ENCODE measurements around the gene UBQLN2. TPM values are rescaled to one million over a fixed set of nuclear protein-coding genes. Genes with fewer than 3 reads are reported as not detected.
"Not testable (repeated sequence)": the region's sequence is repeated elsewhere in the genome, so short reads cannot be mapped to it uniquely, and the experiment has no call there.

The UBQLN2 gene
- 10 to 100 TPM; 44.2 to 51.1 (median 49.4) TPM for polyA plus RNA-seq (ENCODE audit: insufficient read length in 4 of 4)

- DNase-seq (ENCODE audit: low read depth in 4 of 4, low spot score in 3 of 4): peak in 3 of 4 donors; percentile 54 to 61 (median 61)
Observed at GRCh38 chrX:56563231-56564161, at the start of gene UBQLN2. Gene UBQLN2 (plus strand): TSS chrX:56563627. CDS start chrX:56563874, 247 bp downstream.

- no peak for DNase-seq (ENCODE audit: low read depth in 4 of 4, low spot score in 3 of 4)
Observed at GRCh38 chrX:56519642-56520041, 43.8 kb upstream of the UBQLN2 start.

GRCh38 chrX:56529482-56530007 is 33.9 kb upstream of the UBQLN2 start:
- not testable (repeated sequence) for DNase-seq (ENCODE audit: low read depth in 4 of 4, low spot score in 3 of 4)

GRCh38 chrX:56530011-56530410 is 33.4 kb upstream of the UBQLN2 start:
- DNase-seq (ENCODE audit: low read depth in 4 of 4, low spot score in 3 of 4): no peak

- no peak for DNase-seq (ENCODE audit: low read depth in 4 of 4, low spot score in 3 of 4)
Observed at GRCh38 chrX:56550667-56551066, 12.8 kb upstream of the UBQLN2 start.

GRCh38 chrX:56554870-56555269 is 8.6 kb upstream of the UBQLN2 start:
- no peak for DNase-seq (ENCODE audit: low read depth in 4 of 4, low spot score in 3 of 4)

- DNase-seq (ENCODE audit: low read depth in 4 of 4, low spot score in 3 of 4): no peak
Observed at GRCh38 chrX:56557376-56557929, 6.0 kb upstream of the UBQLN2 start.

GRCh38 chrX:56564164-56564885 is 898 bp downstream of the UBQLN2 start:
- DNase-seq (ENCODE audit: low read depth in 4 of 4, low spot score in 3 of 4): peak in 1 of 4 donors; percentile 6

GRCh38 chrX:56564921-56565840 is 1.8 kb downstream of the UBQLN2 start:
- no peak for DNase-seq (ENCODE audit: low read depth in 4 of 4, low spot score in 3 of 4)

GRCh38 chrX:56569378-56570057 is 6.1 kb downstream of the UBQLN2 start:
- DNase-seq (ENCODE audit: low read depth in 4 of 4, low spot score in 3 of 4): no peak

- no peak for DNase-seq (ENCODE audit: low read depth in 4 of 4, low spot score in 3 of 4)
Observed at GRCh38 chrX:56572975-56573374, 9.5 kb downstream of the UBQLN2 start.

GRCh38 chrX:56574861-56575260 is 11.4 kb downstream of the UBQLN2 start:
- no peak for DNase-seq (ENCODE audit: low read depth in 4 of 4, low spot score in 3 of 4)

- no peak for DNase-seq (ENCODE audit: low read depth in 4 of 4, low spot score in 3 of 4)
Observed at GRCh38 chrX:56576721-56577120, 13.3 kb downstream of the UBQLN2 start.

- DNase-seq (ENCODE audit: low read depth in 4 of 4, low spot score in 3 of 4): no peak
Observed at GRCh38 chrX:56588397-56589188, 25.2 kb downstream of the UBQLN2 start.

GRCh38 chrX:56591830-56592229 is 28.4 kb downstream of the UBQLN2 start:
- DNase-seq (ENCODE audit: low read depth in 4 of 4, low spot score in 3 of 4): not testable (repeated sequence)

- no peak for DNase-seq (ENCODE audit: low read depth in 4 of 4, low spot score in 3 of 4)
Observed at GRCh38 chrX:56600141-56600540, 36.7 kb downstream of the UBQLN2 start.

- no peak for DNase-seq (ENCODE audit: low read depth in 4 of 4, low spot score in 3 of 4)
Observed at GRCh38 chrX:56600987-56601386, 37.6 kb downstream of the UBQLN2 start.

- no peak for DNase-seq (ENCODE audit: low read depth in 4 of 4, low spot score in 3 of 4)
Observed at GRCh38 chrX:56615282-56615681, 51.9 kb downstream of the UBQLN2 start.
